K562 (cell line): Measurements from ENCODE around the gene HPCA. TPM values are rescaled to one million over a fixed set of nuclear protein-coding genes. Genes with fewer than 3 reads are reported as not detected.

ENCODE experiments used
- DIDO1 ChIP-seq: fragments of 450-650 bp; IDR thresholded peaks from 2 replicates; pipeline ENCODE4 v1.6.1; 2016; ENCODE audit warnings: low read depth, missing biosample characterization, missing genetic modification characterization
- ETV1 ChIP-seq: fragments of 450-650 bp; conservative IDR thresholded peaks from 2 replicates; pipeline ENCODE4 v1.6.1; 2016; ENCODE audit warnings: missing genetic modification characterization, control low read depth, low read depth, missing compliant biosample characterization
- KAT2B ChIP-seq: IDR thresholded peaks from one replicate; pipeline ENCODE4 v1.6.1; 2012; ENCODE audit warnings: low read depth, mild to moderate bottlenecking, control low read depth, inconsistent platforms, low read length, moderate library complexity
- RBM25 ChIP-seq: fragments of 200-400 bp; formaldehyde crosslinking; IDR thresholded peaks from 2 replicates; pipeline ENCODE4 v1.6.1; 2018; ENCODE audit warnings: low read length, low read depth, moderate library complexity; ENCODE audit not compliant: severe bottlenecking
- RBM34 ChIP-seq: fragments of 200-400 bp; formaldehyde crosslinking; IDR thresholded peaks from 2 replicates; pipeline ENCODE4 v1.6.1; 2018; ENCODE audit warnings: low read length, borderline replicate concordance; ENCODE audit not compliant: insufficient read depth
- SIN3B ChIP-seq: fragments of 450-650 bp; IDR thresholded peaks from 2 replicates; pipeline ENCODE4 v1.6.1; 2017; ENCODE audit warnings: low read depth, mild to moderate bottlenecking, moderate library complexity
- SP1 ChIP-seq: sonication (generic); formaldehyde crosslinking; IDR thresholded peaks from 2 replicates; pipeline ENCODE4 v1.8.1; 2022; ENCODE audit warnings: mild to moderate bottlenecking, missing genetic modification reagents
- ZNF507 ChIP-seq: conservative IDR thresholded peaks from 2 replicates; pipeline ENCODE4 v1.6.1; 2017; ENCODE audit warnings: missing genetic modification characterization, missing compliant biosample characterization
- polyA plus RNA-seq, 8 experiments: library from polyadenylated mRNA; depleted of rRNA in 4 of 8; stranded (reverse) in 5 of 8; unstranded in 3 of 8; fragments of >200 nt; fragmentation: Nextera tagmentation in 2 of 8; fragmentation: Illumina TruSeq in 1 of 8; extraction: Ambion mirVana in 2 of 8; extraction: Trizol in 1 of 8; gene quantifications; 2 replicates each; pipeline versions ENCODE4 v1.2.1 to v1.2.3, GENCODE V29; 2011 to 2014; ENCODE audit warnings: inconsistent platforms in 1 of 8, missing spikeins in 1 of 8
- total RNA-seq, 7 experiments: library from RNA; depleted of rRNA in 6 of 7; stranded (reverse); fragments of >200 nt in 6 of 7; fragmentation: Illumina TruSeq in 2 of 7; extraction: Trizol in 2 of 7; gene quantifications; 2 replicates each; pipeline versions ENCODE4 v1.2.1 to v1.2.3, GENCODE V29; 2011 to 2021; ENCODE audit warnings: low replicate concordance in 1 of 7
- TF ChIP-seq, protein P1 (sequence below): sonication (generic); formaldehyde crosslinking; IDR thresholded peaks from 2 replicates; pipeline ENCODE4 v1.8.0; 2023; ENCODE audit warnings: missing genetic modification reagents, mild to moderate bottlenecking, borderline replicate concordance
- TF ChIP-seq, protein P2 (sequence below): fragments of 250-450 bp; sonication (Bioruptor Pico); IDR thresholded peaks from 2 replicates; pipeline ENCODE4 v1.9.0; 2021; ENCODE audit warnings: mild to moderate bottlenecking, inconsistent platforms
- TF ChIP-seq, protein P3 (sequence below): fragments of 450-650 bp; IDR thresholded peaks from 2 replicates; pipeline ENCODE4 v1.6.1; 2017; ENCODE audit warnings: antibody characterized with exemption, mild to moderate bottlenecking
- TF ChIP-seq, protein P4 (sequence below): IDR thresholded peaks from 2 replicates; pipeline ENCODE4 v1.6.1; 2016; ENCODE audit warnings: missing genetic modification characterization, missing compliant biosample characterization

The HPCA gene
- total and polyA plus RNA-seq, 9 of the 15 experiments (the other 6 are each of a cell fraction or from before 2014, with no cell fraction given), result not detected

DNA sequence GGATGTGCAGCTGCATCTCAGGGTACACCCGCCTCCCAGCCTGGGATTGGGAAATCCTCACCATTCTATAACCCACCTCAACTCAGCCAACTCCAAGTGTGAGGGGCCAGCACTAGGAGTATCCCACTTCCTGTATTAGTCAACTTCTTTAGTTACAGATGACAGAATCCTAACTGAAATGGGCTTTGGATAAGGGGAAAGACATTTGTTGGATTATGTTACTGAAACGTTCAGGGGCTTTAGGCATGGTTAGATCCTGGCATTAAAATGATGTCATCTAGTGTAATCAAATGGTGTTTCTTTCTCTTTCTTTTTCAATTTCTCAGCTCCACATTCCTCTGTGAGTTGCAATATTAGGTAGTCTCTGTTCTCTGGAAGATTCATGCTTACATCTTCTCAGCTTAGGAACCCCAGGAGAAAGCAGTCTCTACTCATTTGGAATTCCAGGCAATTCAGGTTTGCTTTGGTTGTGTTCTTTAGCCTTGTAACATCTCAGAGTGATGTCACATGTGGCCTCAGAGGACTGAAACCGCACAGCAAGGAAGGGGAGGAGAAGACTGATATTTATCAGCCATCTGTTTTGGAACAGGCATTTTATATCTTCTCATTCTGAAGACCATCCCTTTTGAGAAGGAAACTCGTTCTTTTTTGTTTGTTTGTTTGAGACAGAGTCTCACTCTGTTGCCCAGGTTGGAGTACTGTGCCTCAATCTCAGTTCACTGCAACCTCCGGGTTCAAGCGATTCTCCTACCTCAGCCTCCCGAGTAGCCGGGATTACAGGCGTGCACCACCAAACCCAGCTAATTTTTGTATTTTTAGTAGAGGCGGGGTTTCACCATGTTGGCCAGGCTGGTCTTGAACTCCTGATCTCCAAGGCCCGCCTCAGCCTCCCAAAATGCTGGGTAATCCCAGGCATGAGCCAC, 33.8 kb downstream of the HPCA start (continued):
- TF ChIP-seq, protein P1, sequence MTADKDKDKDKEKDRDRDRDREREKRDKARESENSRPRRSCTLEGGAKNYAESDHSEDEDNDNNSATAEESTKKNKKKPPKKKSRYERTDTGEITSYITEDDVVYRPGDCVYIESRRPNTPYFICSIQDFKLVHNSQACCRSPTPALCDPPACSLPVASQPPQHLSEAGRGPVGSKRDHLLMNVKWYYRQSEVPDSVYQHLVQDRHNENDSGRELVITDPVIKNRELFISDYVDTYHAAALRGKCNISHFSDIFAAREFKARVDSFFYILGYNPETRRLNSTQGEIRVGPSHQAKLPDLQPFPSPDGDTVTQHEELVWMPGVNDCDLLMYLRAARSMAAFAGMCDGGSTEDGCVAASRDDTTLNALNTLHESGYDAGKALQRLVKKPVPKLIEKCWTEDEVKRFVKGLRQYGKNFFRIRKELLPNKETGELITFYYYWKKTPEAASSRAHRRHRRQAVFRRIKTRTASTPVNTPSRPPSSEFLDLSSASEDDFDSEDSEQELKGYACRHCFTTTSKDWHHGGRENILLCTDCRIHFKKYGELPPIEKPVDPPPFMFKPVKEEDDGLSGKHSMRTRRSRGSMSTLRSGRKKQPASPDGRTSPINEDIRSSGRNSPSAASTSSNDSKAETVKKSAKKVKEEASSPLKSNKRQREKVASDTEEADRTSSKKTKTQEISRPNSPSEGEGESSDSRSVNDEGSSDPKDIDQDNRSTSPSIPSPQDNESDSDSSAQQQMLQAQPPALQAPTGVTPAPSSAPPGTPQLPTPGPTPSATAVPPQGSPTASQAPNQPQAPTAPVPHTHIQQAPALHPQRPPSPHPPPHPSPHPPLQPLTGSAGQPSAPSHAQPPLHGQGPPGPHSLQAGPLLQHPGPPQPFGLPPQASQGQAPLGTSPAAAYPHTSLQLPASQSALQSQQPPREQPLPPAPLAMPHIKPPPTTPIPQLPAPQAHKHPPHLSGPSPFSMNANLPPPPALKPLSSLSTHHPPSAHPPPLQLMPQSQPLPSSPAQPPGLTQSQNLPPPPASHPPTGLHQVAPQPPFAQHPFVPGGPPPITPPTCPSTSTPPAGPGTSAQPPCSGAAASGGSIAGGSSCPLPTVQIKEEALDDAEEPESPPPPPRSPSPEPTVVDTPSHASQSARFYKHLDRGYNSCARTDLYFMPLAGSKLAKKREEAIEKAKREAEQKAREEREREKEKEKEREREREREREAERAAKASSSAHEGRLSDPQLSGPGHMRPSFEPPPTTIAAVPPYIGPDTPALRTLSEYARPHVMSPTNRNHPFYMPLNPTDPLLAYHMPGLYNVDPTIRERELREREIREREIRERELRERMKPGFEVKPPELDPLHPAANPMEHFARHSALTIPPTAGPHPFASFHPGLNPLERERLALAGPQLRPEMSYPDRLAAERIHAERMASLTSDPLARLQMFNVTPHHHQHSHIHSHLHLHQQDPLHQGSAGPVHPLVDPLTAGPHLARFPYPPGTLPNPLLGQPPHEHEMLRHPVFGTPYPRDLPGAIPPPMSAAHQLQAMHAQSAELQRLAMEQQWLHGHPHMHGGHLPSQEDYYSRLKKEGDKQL, result no peak
- TF ChIP-seq SIN3B (no peak), RBM25 (no peak), RBM34 (no peak), SP1 (CRISPR knock-in tag) (no peak), DIDO1 (tag) (no peak), KAT2B (no peak), ETV1 (tag) (no peak; the same call in 1 of the 2 replicates), ZNF507 (tag) (no peak)
- TF ChIP-seq, protein P2, sequence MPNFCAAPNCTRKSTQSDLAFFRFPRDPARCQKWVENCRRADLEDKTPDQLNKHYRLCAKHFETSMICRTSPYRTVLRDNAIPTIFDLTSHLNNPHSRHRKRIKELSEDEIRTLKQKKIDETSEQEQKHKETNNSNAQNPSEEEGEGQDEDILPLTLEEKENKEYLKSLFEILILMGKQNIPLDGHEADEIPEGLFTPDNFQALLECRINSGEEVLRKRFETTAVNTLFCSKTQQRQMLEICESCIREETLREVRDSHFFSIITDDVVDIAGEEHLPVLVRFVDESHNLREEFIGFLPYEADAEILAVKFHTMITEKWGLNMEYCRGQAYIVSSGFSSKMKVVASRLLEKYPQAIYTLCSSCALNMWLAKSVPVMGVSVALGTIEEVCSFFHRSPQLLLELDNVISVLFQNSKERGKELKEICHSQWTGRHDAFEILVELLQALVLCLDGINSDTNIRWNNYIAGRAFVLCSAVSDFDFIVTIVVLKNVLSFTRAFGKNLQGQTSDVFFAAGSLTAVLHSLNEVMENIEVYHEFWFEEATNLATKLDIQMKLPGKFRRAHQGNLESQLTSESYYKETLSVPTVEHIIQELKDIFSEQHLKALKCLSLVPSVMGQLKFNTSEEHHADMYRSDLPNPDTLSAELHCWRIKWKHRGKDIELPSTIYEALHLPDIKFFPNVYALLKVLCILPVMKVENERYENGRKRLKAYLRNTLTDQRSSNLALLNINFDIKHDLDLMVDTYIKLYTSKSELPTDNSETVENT (CRISPR knock-in tag), result no peak
- TF ChIP-seq, protein P3, sequence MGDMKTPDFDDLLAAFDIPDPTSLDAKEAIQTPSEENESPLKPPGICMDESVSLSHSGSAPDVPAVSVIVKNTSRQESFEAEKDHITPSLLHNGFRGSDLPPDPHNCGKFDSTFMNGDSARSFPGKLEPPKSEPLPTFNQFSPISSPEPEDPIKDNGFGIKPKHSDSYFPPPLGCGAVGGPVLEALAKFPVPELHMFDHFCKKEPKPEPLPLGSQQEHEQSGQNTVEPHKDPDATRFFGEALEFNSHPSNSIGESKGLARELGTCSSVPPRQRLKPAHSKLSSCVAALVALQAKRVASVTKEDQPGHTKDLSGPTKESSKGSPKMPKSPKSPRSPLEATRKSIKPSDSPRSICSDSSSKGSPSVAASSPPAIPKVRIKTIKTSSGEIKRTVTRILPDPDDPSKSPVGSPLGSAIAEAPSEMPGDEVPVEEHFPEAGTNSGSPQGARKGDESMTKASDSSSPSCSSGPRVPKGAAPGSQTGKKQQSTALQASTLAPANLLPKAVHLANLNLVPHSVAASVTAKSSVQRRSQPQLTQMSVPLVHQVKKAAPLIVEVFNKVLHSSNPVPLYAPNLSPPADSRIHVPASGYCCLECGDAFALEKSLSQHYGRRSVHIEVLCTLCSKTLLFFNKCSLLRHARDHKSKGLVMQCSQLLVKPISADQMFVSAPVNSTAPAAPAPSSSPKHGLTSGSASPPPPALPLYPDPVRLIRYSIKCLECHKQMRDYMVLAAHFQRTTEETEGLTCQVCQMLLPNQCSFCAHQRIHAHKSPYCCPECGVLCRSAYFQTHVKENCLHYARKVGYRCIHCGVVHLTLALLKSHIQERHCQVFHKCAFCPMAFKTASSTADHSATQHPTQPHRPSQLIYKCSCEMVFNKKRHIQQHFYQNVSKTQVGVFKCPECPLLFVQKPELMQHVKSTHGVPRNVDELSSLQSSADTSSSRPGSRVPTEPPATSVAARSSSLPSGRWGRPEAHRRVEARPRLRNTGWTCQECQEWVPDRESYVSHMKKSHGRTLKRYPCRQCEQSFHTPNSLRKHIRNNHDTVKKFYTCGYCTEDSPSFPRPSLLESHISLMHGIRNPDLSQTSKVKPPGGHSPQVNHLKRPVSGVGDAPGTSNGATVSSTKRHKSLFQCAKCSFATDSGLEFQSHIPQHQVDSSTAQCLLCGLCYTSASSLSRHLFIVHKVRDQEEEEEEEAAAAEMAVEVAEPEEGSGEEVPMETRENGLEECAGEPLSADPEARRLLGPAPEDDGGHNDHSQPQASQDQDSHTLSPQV, result no peak
- TF ChIP-seq, protein P4, sequence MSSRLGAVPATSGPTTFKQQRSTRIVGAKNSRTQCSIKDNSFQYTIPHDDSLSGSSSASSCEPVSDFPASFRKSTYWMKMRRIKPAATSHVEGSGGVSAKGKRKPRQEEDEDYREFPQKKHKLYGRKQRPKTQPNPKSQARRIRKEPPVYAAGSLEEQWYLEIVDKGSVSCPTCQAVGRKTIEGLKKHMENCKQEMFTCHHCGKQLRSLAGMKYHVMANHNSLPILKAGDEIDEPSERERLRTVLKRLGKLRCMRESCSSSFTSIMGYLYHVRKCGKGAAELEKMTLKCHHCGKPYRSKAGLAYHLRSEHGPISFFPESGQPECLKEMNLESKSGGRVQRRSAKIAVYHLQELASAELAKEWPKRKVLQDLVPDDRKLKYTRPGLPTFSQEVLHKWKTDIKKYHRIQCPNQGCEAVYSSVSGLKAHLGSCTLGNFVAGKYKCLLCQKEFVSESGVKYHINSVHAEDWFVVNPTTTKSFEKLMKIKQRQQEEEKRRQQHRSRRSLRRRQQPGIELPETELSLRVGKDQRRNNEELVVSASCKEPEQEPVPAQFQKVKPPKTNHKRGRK (tag), result no peak
